Effector memory CD4-positive, alpha-beta T cell (primary cell): ENCODE results near the gene EIF4G3.

ENCODE experiments used
- DNase-seq, 3 donors: peaks; one replicate each; pipeline ENCODE4 v3.0.0-alpha.2; 2020
- H3K27ac ChIP-seq: 2 replicates; pipeline ENCODE4 v1.7.0; 2013; ENCODE audit warnings: mild to moderate bottlenecking, low read length, moderate library complexity; ENCODE audit not compliant: insufficient read depth, poor library complexity, severe bottlenecking
- H3K27me3 ChIP-seq: replicated peaks from 2 replicates; pipeline ENCODE4 v1.7.0; 2013; ENCODE audit warnings: mild to moderate bottlenecking, low read length; ENCODE audit not compliant: insufficient read depth, control insufficient read depth, poor library complexity, severe bottlenecking
- H3K36me3 ChIP-seq: 2 replicates; pipeline ENCODE4 v1.7.0; 2013; ENCODE audit warnings: mild to moderate bottlenecking, low read length, moderate library complexity; ENCODE audit not compliant: control insufficient read depth, insufficient read depth
- H3K4me1 ChIP-seq: 2 replicates; pipeline ENCODE4 v1.7.0; 2013; ENCODE audit warnings: low read length, mild to moderate bottlenecking; ENCODE audit not compliant: control insufficient read depth, insufficient read depth, poor library complexity, severe bottlenecking
- H3K4me3 ChIP-seq: 2 replicates; pipeline ENCODE4 v1.7.0; 2013; ENCODE audit warnings: low read length, low read depth, mild to moderate bottlenecking; ENCODE audit not compliant: insufficient read depth, poor library complexity, severe bottlenecking
- H3K9me3 ChIP-seq: 2 replicates; pipeline ENCODE4 v1.7.0; 2013; ENCODE audit warnings: mild to moderate bottlenecking, low read length, moderate library complexity; ENCODE audit not compliant: control insufficient read depth

The EIF4G3 gene

DNA sequence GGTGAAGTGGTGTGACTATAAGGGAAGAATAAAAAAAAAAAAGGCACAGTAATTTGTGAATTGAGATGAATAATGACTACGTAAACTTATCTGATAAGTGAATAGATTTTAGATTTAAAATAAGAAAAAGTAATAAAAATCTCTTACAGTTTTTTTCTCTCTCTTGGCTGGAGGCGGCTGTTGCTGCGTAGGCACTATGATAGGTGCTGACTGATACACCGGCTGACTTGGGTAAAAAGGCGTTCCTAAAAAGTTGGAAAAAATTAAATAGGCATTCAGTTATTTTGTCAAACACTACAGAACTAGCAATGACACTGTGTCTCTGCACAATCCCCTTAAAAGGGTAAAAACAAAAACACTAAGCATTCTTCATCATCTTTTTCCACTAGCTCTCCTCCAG lies 203.8 kb downstream of the EIF4G3 start:
- Histone ChIP-seq H3K27me3 (no peaks in the 10 kb centered on the region), H3K36me3 (no peaks in the 10 kb centered on the region), H3K4me3 (no peak overlapping the region), H3K27ac (no peak overlapping the region), H3K9me3 (no peaks in the 10 kb centered on the region), H3K4me1 (no peaks in the 10 kb centered on the region)
- DNase-seq, result no peak

DNA sequence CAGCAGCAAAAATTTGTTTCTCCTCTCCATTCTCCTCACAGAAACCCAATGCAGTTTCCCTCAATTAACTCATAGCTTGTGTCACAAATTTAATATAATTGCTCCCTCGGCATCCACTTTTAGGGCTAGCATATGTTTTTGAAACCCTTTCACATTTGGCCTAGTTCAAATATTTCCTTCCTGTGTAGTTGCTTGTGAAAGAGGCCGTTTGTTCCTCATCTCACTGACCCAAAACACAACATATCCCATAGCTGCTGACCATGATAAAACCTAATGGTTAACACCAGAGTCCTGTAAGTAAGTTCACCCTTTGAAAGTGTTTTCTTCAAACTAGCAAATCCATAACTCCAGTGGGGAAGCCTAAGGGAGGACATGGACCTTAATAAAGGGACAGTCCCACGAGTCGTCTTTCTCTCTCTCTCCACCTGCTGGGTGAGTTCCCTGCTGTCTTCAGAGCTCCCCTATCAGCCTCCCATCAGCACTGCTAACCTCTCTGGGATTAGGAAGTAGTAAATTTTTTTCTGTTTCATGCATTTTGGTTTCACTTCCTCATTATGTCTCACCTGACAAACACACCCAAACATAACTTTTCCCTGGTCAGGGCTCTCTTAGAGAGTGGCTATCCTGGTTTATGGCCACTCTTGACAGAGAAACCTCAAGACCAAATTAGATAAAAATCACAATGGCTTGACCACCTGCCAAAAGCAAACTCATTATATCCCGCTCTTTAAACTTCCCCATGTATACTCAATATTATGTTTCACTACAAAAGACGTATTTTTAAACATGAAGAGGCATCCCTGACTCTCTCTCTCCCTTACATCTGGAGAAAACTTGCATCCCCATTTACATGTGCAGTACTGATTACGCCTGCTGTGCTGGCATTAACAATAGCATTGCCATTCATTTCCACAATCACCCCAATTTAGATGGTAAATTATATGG lies 211.9 kb downstream of the EIF4G3 start:
- Histone ChIP-seq H3K4me1 (no peaks in the 10 kb centered on the region), H3K27ac (no peak overlapping the region), H3K27me3 (no peaks in the 10 kb centered on the region), H3K9me3 (no peaks in the 10 kb centered on the region), H3K36me3 (peaks cover 2% of the 10 kb centered on the region), H3K4me3 (no peak overlapping the region)
- DNase-seq, result no peak

DNA sequence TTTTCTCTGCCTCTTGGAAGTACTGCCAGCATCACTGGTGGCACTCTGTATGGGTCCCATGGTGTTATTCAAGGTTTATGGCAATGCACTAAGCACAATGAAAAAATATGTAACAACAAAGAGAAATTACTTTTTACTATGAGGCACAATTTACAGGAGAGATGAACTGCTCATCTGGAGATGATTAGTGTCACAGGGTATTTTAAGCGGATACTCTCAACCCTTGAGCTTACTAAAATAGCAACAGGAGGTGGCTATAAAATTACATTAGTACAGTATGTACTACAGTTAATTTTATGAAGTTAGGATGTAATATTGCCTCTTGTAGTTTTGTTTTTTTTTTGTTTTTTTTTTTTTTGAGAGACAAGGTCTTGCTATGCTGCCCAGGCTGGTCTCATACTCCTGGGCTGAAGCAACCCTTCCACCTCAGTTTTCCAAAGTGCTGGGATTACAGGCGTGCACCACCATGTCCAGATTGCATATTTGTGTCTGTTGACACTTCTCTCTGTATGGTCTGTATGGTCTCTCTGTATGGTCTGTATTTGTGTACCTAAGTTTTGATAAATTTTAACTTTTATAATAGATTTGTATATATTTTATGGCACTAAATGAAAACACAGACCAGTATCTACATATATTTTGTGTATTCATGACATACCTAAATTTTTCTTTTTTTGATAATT lies 214.0 kb downstream of the EIF4G3 start:
- H3K27me3 ChIP-seq, result no peaks in the 10 kb centered on the region

GRCh38 chr1:20958430-20958829 lies 218.3 kb downstream of the EIF4G3 start:
- Histone ChIP-seq H3K9me3 (no peaks in the 10 kb centered on the region), H3K4me1 (no peaks in the 10 kb centered on the region), H3K4me3 (no peak overlapping the region), H3K27ac (no peak overlapping the region), H3K36me3 (no peaks in the 10 kb centered on the region), H3K27me3 (no peaks in the 10 kb centered on the region)
- no peak for DNase-seq

More for the DNA sequence above, 214.0 kb downstream of the EIF4G3 start:
- Histone ChIP-seq H3K4me1 (no peaks in the 10 kb centered on the region), H3K27ac (no peak overlapping the region), H3K36me3 (peaks cover 2% of the 10 kb centered on the region), H3K9me3 (no peaks in the 10 kb centered on the region), H3K4me3 (no peak overlapping the region)
- no peak for DNase-seq

DNA sequence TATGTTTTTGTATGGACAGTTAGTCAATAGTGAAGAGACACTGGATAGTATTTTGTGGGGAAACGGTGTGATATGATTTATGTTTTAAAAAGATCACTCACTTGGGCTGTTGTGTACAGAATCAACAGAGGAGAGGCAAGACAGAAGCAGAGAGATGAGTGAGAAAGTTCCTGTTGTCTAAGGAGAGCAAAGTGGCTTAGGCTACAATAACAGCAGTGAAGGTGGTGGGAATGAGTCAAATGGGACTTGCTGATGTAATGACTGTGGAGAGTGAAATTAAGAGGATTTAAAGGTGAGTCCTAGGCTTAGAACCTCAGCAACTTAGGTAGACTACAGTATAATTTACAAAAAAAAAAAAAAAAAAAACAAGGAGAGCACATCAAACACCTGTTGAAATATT lies 220.4 kb downstream of the EIF4G3 start:
- no peaks in the 10 kb centered on the region for H3K9me3 ChIP-seq
- DNase-seq, result no peak

DNA sequence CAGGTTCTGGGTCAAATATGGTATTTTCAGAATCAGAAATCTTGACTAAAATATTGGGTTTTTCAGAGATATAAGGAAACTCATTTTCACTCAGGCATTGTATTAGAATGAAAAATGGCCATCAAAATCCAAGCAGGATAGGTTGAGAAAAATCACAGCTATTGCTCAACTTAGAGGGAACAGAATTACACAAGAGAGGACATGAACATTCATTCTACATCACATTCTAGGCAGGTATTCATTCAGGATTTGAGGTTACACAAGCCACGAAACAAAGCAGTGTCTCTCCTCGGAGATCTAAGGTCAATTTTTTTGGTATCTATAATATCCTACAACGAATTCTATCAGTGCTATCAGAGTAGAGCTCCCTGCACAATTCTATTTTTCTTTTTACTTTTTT lies 226.0 kb downstream of the EIF4G3 start:
- Histone ChIP-seq H3K9me3 (no peaks in the 10 kb centered on the region), H3K27me3 (no peaks in the 10 kb centered on the region), H3K36me3 (no peaks in the 10 kb centered on the region), H3K4me1 (no peaks in the 10 kb centered on the region), H3K4me3 (no peak overlapping the region), H3K27ac (no peak overlapping the region)
- DNase-seq, result no peak

More for the DNA sequence above, 220.4 kb downstream of the EIF4G3 start:
- H3K36me3 ChIP-seq, result no peaks in the 10 kb centered on the region
- no peak overlapping the region for H3K27ac ChIP-seq
- H3K4me1 ChIP-seq, result no peaks in the 10 kb centered on the region
- no peak overlapping the region for H3K4me3 ChIP-seq
- no peaks in the 10 kb centered on the region for H3K27me3 ChIP-seq

DNA sequence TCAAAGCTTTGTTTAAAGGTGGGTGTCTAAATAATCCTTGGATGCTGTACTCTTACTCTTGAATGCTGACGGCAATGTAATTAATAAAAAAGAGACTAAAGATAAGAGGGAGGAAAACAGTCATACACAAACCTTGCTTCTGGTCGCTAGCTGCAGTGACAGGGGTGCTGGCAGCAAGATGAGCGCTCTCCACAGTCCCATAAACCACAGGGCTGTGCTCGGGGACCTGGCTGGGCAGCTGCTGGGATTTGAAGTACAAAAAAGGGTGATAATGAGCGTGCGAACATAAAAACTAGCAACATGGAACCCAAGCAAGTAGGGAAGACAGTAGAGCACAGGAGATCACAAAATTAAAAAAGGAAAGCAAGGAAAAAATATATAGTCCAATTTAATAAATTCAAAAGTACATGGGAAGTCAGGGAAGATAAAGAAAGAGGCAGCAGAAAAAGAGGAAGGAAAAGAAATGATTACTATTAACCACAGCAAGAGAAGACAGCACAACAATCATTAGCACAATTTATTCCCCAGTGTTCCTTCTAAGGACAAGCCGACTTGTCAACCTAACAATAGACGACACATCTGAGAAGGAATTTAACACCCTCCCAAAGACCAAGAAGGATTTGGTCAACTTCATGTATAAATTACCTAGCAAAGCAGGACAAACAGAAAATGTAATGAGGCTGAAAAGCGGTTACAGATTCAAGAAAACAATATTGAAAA lies 226.7 kb downstream of the EIF4G3 start:
- H3K27ac ChIP-seq, result no peak overlapping the region

GRCh38 chr1:20948101-20948500 lies 228.6 kb downstream of the EIF4G3 start:
- no peak overlapping the region for H3K27ac ChIP-seq
- no peaks in the 10 kb centered on the region for H3K27me3 ChIP-seq
- H3K4me1 ChIP-seq, result no peaks in the 10 kb centered on the region
- no peaks in the 10 kb centered on the region for H3K36me3 ChIP-seq
- H3K9me3 ChIP-seq, result no peaks in the 10 kb centered on the region
- DNase-seq, result no peak
- no peak overlapping the region for H3K4me3 ChIP-seq

More for the DNA sequence above, 226.7 kb downstream of the EIF4G3 start:
- Histone ChIP-seq H3K9me3 (no peaks in the 10 kb centered on the region), H3K4me1 (no peaks in the 10 kb centered on the region), H3K27me3 (no peaks in the 10 kb centered on the region), H3K36me3 (no peaks in the 10 kb centered on the region), H3K4me3 (no peak overlapping the region)
- no peak for DNase-seq

- DNase-seq, result no peak
- Histone ChIP-seq H3K9me3 (no peaks in the 10 kb centered on the region), H3K4me1 (no peaks in the 10 kb centered on the region)
Measured at GRCh38 chr1:20947409-20947808, 229.3 kb downstream of the EIF4G3 start.

More at GRCh38 chr1:20947409-20947808, 229.3 kb downstream of the EIF4G3 start:
- Histone ChIP-seq H3K4me3 (no peak overlapping the region), H3K27me3 (no peaks in the 10 kb centered on the region), H3K27ac (no peak overlapping the region), H3K36me3 (no peaks in the 10 kb centered on the region)
